Muscle of leg (tissue), 11 donors: ENCODE measurements around the gene HPDL. TPM values are rescaled to one million over a fixed set of nuclear protein-coding genes. Genes with fewer than 3 reads are reported as not detected.
"Not testable (repeated sequence)": the region's sequence is repeated elsewhere in the genome, so short reads cannot be mapped to it uniquely, and the experiment has no call there.

ENCODE experiments used
- DNase-seq: peaks from one replicate; pipeline ENCODE4 v3.0.0; 2013
- H3K27ac ChIP-seq: one replicate; pipeline ENCODE4 v1.5.1; 2013; ENCODE audit warnings: mild to moderate bottlenecking, low read length, control low read depth
- H3K27me3 ChIP-seq: one replicate; pipeline ENCODE4 v1.6.1; 2013; ENCODE audit warnings: low read length; ENCODE audit not compliant: control insufficient read depth, insufficient read depth
- H3K36me3 ChIP-seq: one replicate; pipeline ENCODE4 v1.6.1; 2013; ENCODE audit warnings: low read length; ENCODE audit not compliant: control insufficient read depth, insufficient read depth
- H3K4me1 ChIP-seq: one replicate; pipeline ENCODE4 v1.6.1; 2013; ENCODE audit warnings: low read length; ENCODE audit not compliant: control insufficient read depth, insufficient read depth
- H3K4me3 ChIP-seq: one replicate; pipeline ENCODE4 v1.5.1; 2013; ENCODE audit warnings: low read length, control low read depth
- H3K9me3 ChIP-seq: replicated peaks from 2 replicates; pipeline ENCODE4 v1.6.1; 2013; ENCODE audit warnings: low read depth, low read length; ENCODE audit not compliant: control insufficient read depth
- WGBS: methylation state at CpG from one replicate; pipeline ENCODE4 v1.1.5; 2013; ENCODE audit warnings: missing lambda C conversion rate; ENCODE audit not compliant: insufficient coverage; 5-methylcytosine and 5-hydroxymethylcytosine counted together
- polyA plus RNA-seq, 8 donors: library from polyadenylated mRNA; unstranded; fragments of 120-200 nt; gene quantifications; one replicate each; pipeline versions ENCODE4 v1.2.1 to v1.2.3, GENCODE V29; 2013; ENCODE audit warnings: inconsistent platforms in 1 of 8, low replicate concordance in 1 of 8; ENCODE audit not compliant: insufficient read length in 8 of 8, insufficient read depth in 1 of 8
- total RNA-seq: library from RNA; stranded (reverse); fragments of 120-200 nt; gene quantifications from one replicate; pipeline ENCODE4 v1.2.4, GENCODE V29; 2013

Gene HPDL
- total and polyA plus RNA-seq, 9 donors, result 1.3 to 2.6 (median 2.0) TPM

GRCh38 chr1:45348966-45349677 lies 22.4 kb downstream of the HPDL start:
- no peaks in the 10 kb centered on the region for H3K27me3 ChIP-seq
- WGBS, result 66% methylated on average over 3 of the region's 3 CpGs
- peak overlapping the region; percentile 37 for H3K27ac ChIP-seq
- H3K9me3 ChIP-seq, result no peaks in the 10 kb centered on the region
- peaks cover 17% of the 10 kb centered on the region for H3K36me3 ChIP-seq
- H3K4me3 ChIP-seq, result no peak overlapping the region
- H3K4me1 ChIP-seq, result peaks cover 14% of the 10 kb centered on the region
- peak; percentile 44 for DNase-seq

- Histone ChIP-seq H3K9me3 (no peaks in the 10 kb centered on the region), H3K27me3 (no peaks in the 10 kb centered on the region), H3K36me3 (peaks cover 1% of the 10 kb centered on the region), H3K27ac (no peak overlapping the region), H3K4me1 (peaks cover 14% of the 10 kb centered on the region), H3K4me3 (no peak overlapping the region)
- 83% methylated on average over 4 of the region's 5 CpGs for WGBS
- no peak for DNase-seq
These were observed 24.8 kb downstream of the HPDL start for GRCh38 chr1:45351508-45351907.

GRCh38 chr1:45353685-45354084 lies 27.0 kb downstream of the HPDL start:
- DNase-seq, result no peak
- Histone ChIP-seq H3K4me3 (no peak overlapping the region), H3K27me3 (no peaks in the 10 kb centered on the region), H3K36me3 (no peaks in the 10 kb centered on the region), H3K4me1 (peaks cover 4% of the 10 kb centered on the region), H3K9me3 (no peaks in the 10 kb centered on the region), H3K27ac (no peak overlapping the region)
- 50% methylated on average over 1 of the region's 2 CpGs for WGBS

GRCh38 chr1:45354838-45355237 lies 28.1 kb downstream of the HPDL start:
- Histone ChIP-seq H3K4me3 (no peak overlapping the region), H3K9me3 (no peaks in the 10 kb centered on the region), H3K4me1 (peaks cover 1% of the 10 kb centered on the region), H3K27me3 (no peaks in the 10 kb centered on the region), H3K27ac (no peak overlapping the region), H3K36me3 (no peaks in the 10 kb centered on the region)
- no CpG with 5 or more reads among the region's 4 CpGs for WGBS
- DNase-seq, result no peak

GRCh38 chr1:45355683-45356082 lies 29.0 kb downstream of the HPDL start:
- 67% methylated on average over 2 of the region's 2 CpGs for WGBS

GRCh38 chr1:45356186-45356585 lies 29.5 kb downstream of the HPDL start:
- H3K27ac ChIP-seq, result no peak overlapping the region
- peaks cover 14% of the 10 kb centered on the region for H3K4me1 ChIP-seq
- 48% methylated on average over 3 of the region's 4 CpGs for WGBS
- no peak for DNase-seq
- no peak overlapping the region for H3K4me3 ChIP-seq
- no peaks in the 10 kb centered on the region for H3K9me3 ChIP-seq
- no peaks in the 10 kb centered on the region for H3K36me3 ChIP-seq
- H3K27me3 ChIP-seq, result no peaks in the 10 kb centered on the region

More at GRCh38 chr1:45355683-45356082, 29.0 kb downstream of the HPDL start:
- Histone ChIP-seq H3K27me3 (no peaks in the 10 kb centered on the region), H3K4me1 (peaks cover 10% of the 10 kb centered on the region), H3K9me3 (no peaks in the 10 kb centered on the region), H3K36me3 (no peaks in the 10 kb centered on the region), H3K27ac (no peak overlapping the region), H3K4me3 (no peak overlapping the region)
- no peak for DNase-seq

GRCh38 chr1:45359882-45360513 lies 33.3 kb downstream of the HPDL start:
- H3K9me3 ChIP-seq, result no peaks in the 10 kb centered on the region
- H3K36me3 ChIP-seq, result no peaks in the 10 kb centered on the region
- peak overlapping the region; percentile 74 for H3K27ac ChIP-seq
- no peak overlapping the region for H3K4me3 ChIP-seq
- H3K4me1 ChIP-seq, result peaks cover 14% of the 10 kb centered on the region
- H3K27me3 ChIP-seq, result no peaks in the 10 kb centered on the region
- WGBS, result 24% methylated on average over 3 of the region's 7 CpGs
- DNase-seq, result peak; percentile 91

- H3K4me3 ChIP-seq, result peak overlapping the region; percentile 10
- peak; percentile 91 for DNase-seq
- WGBS, result 24% methylated on average over 5 of the region's 7 CpGs
These were observed 34.3 kb downstream of the HPDL start for GRCh38 chr1:45360981-45361380.

GRCh38 chr1:45364294-45364693 lies 37.6 kb downstream of the HPDL start:
- H3K4me1 ChIP-seq, result peaks cover 14% of the 10 kb centered on the region
- no peak overlapping the region for H3K4me3 ChIP-seq
- no peak overlapping the region for H3K27ac ChIP-seq
- WGBS, result no CpG with 5 or more reads among the region's 2 CpGs
- DNase-seq, result no peak
- no peaks in the 10 kb centered on the region for H3K36me3 ChIP-seq
- H3K9me3 ChIP-seq, result no peaks in the 10 kb centered on the region
- no peaks in the 10 kb centered on the region for H3K27me3 ChIP-seq

More at GRCh38 chr1:45360981-45361380, 34.3 kb downstream of the HPDL start:
- peak overlapping the region; percentile 74 for H3K27ac ChIP-seq
- H3K4me1 ChIP-seq, result peaks cover 14% of the 10 kb centered on the region
- H3K36me3 ChIP-seq, H3K27me3 ChIP-seq, H3K9me3 ChIP-seq: not testable (repeated sequence)

- H3K27ac ChIP-seq, result no peak overlapping the region
- WGBS, result 82% methylated on average over 2 of the region's 6 CpGs
- H3K4me1 ChIP-seq, result peaks cover 11% of the 10 kb centered on the region
- no peak for DNase-seq
- H3K36me3 ChIP-seq, result no peaks in the 10 kb centered on the region
- no peak overlapping the region for H3K4me3 ChIP-seq
- H3K9me3 ChIP-seq, result no peaks in the 10 kb centered on the region
- H3K27me3 ChIP-seq, result no peaks in the 10 kb centered on the region
These were observed 38.4 kb downstream of the HPDL start for GRCh38 chr1:45365051-45365450.
